Activated T-cell treated with anti-CD3 and anti-CD28 coated beads for 24 hours (primary cell): ENCODE measurements around the gene PYROXD2.
A peak's percentile ranks its signal among the peaks of the same experiment; 100 is the strongest.

Experiments
- DNase-seq: peaks from one replicate; pipeline ENCODE4 v3.0.0-alpha.2; 2020; ENCODE audit warnings: low read depth

PYROXD2 gene

GRCh38 chr10:98414932-98415730, at the start of gene PYROXD2:
TSS of gene PYROXD2 (minus strand) at chr10:98415182. CDS start at chr10:98415135, 47 bp downstream.
- peak; percentile 26 for DNase-seq

GRCh38 chr10:98463976-98464754, 49.2 kb upstream of the PYROXD2 start:
- no peak for DNase-seq

- no peak for DNase-seq
Measured at GRCh38 chr10:98463016-98463415, 48.0 kb upstream of the PYROXD2 start.

- DNase-seq: no peak
Measured at GRCh38 chr10:98461500-98461842, 46.5 kb upstream of the PYROXD2 start.

- no peak for DNase-seq
Measured at GRCh38 chr10:98460837-98461499, 46.0 kb upstream of the PYROXD2 start.

GRCh38 chr10:98458809-98459784, 44.1 kb upstream of the PYROXD2 start:
- no peak for DNase-seq

GRCh38 chr10:98457721-98458120, 42.7 kb upstream of the PYROXD2 start:
- DNase-seq: no peak

GRCh38 chr10:98456686-98457482, 41.9 kb upstream of the PYROXD2 start:
- no peak for DNase-seq

GRCh38 chr10:98456043-98456570, 41.1 kb upstream of the PYROXD2 start:
- DNase-seq: no peak

- DNase-seq: no peak
Measured at GRCh38 chr10:98453729-98454128, 38.7 kb upstream of the PYROXD2 start.

GRCh38 chr10:98450618-98451017, 35.6 kb upstream of the PYROXD2 start:
- DNase-seq: no peak

- DNase-seq: no peak
Measured at GRCh38 chr10:98449287-98449686, 34.3 kb upstream of the PYROXD2 start.

GRCh38 chr10:98446661-98447221, 31.8 kb upstream of the PYROXD2 start, which contains the start of gene HPS1:
TSS of gene HPS1 (minus strand) at chr10:98446935. CDS start at chr10:98443240, 3,695 bp downstream.
- peak; percentile 84 for DNase-seq

- DNase-seq: peak; percentile 19
Measured at GRCh38 chr10:98446151-98446660, 31.2 kb upstream of the PYROXD2 start.

- DNase-seq: no peak
Measured at GRCh38 chr10:98445200-98445812, 30.3 kb upstream of the PYROXD2 start.

GRCh38 chr10:98444314-98445006, 29.5 kb upstream of the PYROXD2 start:
- no peak for DNase-seq

GRCh38 chr10:98438715-98439114, 23.7 kb upstream of the PYROXD2 start:
- no peak for DNase-seq

GRCh38 chr10:98436704-98437103, 21.7 kb upstream of the PYROXD2 start:
- DNase-seq: no peak

- DNase-seq: no peak
Measured at GRCh38 chr10:98435178-98435577, 20.2 kb upstream of the PYROXD2 start.
